NCI-H146 (cell line): ENCODE measurements around the gene KRT8.

Experiments
- DNase-seq: peaks from one replicate; lab custom pipeline; 2025; lab: John Stamatoyannopoulos, UW

KRT8 gene

DNA sequence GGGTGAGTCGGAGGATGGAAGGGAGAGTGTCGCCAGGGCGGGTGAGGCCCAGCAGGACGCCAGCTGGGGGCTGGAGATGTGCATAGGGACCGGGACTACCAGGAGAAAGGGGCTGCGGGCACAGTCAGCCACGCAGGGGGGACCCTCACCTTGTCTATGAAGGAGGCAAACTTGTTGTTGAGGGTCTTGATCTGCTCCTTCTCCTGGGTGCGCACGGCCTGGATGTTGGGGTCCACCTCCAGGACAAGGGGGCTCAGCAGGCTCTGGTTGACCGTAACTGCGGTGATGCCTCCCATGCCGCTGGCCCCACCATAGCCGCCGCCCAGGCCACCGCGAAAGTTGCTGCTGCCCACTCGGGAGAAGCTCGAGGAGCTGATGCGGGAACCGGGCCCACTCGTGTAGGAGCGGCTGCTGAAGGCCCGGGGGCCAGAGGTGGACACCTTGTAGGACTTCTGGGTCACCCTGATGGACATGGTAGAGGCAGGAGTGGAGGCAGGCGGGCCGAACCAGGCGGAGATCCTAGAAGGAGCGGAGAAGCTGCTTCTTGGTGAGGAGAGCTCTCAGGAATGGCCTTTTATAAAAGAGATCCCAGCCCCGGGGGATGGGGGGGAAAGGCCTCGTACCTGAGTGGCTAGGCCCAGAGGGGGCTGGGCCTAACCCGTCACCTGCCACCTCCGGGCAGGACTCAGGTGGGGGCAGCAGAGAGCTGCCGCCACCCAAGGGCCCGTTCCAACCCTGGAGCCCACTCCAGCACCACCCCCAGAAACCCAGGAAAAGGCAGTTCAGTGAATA, at the start of gene KRT8:
Gene KRT8, minus strand, starts transcription at position 568 of the 792 bp plus-strand sequence. Its CDS starts 95 bp downstream, at position 473.
- peak; percentile 97 for DNase-seq

DNA sequence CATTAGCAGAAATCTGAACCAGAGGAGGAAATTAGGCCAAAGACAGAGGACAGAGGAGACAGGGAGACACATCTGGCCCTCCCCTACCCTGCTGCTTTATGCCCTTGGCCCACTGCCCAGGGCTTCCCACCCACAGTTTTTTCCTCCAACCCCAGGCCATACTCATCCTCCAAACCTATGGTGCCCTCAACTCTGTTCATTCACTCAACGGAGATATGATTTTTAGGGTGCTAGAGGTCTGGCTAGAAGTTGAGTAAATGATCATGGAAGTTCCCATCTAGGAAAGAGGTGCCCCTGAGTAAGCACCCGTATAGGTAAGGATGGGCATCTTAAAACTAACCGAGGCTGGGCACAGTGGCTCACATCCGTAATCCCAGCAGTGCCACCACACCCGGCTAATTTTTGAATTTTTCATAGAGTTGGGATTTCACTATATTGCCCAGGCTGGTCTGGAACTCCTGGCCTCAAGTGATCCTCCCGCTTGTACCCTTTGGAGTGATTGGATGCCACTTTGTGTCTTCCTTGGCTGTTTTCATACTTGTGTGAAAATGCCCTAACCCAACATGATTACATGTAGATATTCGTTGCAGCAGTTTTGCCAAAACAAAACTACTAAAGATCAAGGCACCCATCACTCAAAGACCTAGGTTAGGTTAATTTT, 48.4 kb upstream of the KRT8 start:
- no peak for DNase-seq

DNA sequence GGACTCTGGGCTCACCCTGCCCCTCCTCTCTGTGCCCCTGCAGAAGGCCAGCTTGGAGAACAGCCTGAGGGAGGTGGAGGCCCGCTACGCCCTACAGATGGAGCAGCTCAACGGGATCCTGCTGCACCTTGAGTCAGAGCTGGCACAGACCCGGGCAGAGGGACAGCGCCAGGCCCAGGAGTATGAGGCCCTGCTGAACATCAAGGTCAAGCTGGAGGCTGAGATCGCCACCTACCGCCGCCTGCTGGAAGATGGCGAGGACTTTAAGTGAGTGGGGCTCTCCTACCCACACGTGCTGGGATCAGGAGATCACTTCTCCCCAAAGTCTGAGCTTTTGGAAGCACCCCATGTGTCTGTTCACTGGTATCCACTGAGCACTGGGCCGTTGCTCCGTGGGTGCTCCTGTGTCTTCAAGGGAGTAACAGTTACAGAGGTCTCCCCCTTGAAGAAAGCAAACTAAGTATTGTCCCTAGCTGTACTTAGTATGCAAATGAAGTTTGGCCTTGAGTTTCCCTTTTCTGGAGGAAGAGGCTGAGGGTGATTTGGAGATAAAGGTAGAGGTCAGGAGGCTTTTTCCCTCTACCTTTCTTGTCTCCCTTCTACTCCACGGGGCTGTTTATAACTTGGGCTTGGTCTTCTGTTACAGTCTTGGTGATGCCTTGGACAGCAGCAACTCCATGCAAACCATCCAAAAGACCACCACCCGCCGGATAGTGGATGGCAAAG, 47.4 kb upstream of the KRT8 start:
- DNase-seq, result no peak

DNA sequence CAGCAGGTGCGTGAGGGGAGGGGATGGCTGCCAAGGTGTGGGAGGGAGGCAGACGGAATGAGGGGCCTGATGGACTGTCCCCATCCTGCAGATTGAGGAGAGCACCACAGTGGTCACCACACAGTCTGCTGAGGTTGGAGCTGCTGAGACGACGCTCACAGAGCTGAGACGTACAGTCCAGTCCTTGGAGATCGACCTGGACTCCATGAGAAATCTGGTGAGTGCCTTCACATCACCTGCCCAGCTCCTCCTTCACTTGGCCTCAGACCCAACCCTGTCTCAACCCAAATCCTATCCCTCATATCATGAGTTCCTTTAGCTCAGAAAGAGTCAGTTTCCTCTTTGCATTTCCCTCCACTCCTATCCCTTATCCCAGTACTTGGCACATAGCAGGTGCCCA, 46.8 kb upstream of the KRT8 start:
- DNase-seq, result no peak

DNA sequence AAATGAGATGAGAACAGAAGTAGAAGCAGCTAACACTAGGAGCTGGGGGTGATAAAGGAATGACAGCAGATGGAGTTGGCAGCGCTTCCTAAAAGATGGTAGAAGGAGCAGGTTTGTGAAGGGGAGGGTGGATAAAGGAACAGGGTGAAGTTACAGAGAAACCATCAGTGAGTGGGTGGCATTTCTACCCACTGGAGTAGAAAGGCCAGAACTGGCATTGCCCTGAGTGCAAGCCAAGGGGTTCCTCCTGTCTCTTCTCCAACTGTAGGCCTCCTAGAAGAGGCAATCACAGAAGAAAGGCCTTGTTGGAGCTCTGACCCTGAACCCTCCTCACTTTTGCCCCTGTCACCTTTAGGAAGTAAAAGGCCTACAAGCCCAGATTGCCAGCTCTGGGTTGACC, 46.2 kb upstream of the KRT8 start:
- no peak for DNase-seq

DNA sequence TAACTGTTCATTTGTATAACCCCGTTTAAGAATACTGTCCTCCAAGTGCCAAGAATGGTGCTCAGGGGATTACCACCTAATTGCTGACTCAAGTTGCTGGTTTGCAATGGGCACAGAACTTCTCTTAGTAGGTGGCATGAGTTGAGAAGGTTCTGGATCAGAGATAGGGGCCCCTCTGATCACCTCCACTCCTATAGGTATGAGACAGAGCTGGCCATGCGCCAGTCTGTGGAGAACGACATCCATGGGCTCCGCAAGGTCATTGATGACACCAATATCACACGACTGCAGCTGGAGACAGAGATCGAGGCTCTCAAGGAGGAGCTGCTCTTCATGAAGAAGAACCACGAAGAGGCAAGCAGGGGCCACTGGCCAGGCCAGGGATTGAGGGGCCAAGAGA, 45.7 kb upstream of the KRT8 start:
- no peak for DNase-seq

DNA sequence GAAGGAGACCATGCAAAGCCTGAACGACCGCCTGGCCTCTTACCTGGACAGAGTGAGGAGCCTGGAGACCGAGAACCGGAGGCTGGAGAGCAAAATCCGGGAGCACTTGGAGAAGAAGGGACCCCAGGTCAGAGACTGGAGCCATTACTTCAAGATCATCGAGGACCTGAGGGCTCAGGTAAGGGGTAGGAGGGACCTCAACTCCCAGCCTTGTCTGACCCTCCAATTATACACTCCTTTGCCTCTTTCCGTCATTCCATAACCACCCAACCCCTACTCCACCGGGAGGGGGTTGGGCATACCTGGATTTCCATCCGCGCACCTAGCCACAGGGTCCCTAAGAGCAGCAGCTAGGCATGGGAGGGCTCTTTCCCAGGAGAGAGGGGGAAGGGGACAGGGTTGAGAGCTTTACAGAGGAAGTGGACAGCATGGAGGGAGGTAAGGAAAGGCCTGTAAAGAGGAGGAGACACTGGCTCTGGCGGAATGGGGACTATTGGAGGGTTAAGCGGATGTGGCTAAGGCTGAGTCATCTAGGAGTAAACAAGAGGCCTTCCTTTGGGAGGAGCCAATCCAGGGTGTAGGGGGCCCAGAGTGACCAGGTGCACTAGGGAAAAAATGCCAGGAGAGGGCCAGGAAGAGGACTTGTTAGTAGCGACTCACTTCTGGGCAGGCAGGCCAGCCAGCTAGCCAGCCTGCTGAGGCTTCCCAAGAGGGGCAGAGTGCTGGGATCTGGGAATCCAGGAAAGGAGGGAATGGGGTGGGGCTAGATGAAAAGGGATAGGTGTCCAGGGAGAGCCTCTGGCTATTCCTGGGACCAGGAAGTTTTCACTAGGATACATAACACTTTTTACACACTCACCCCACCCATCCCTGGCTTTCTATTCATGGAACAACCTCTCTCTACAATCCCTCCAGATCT, 44.8 kb upstream of the KRT8 start:
- peak; percentile 96 for DNase-seq

DNA sequence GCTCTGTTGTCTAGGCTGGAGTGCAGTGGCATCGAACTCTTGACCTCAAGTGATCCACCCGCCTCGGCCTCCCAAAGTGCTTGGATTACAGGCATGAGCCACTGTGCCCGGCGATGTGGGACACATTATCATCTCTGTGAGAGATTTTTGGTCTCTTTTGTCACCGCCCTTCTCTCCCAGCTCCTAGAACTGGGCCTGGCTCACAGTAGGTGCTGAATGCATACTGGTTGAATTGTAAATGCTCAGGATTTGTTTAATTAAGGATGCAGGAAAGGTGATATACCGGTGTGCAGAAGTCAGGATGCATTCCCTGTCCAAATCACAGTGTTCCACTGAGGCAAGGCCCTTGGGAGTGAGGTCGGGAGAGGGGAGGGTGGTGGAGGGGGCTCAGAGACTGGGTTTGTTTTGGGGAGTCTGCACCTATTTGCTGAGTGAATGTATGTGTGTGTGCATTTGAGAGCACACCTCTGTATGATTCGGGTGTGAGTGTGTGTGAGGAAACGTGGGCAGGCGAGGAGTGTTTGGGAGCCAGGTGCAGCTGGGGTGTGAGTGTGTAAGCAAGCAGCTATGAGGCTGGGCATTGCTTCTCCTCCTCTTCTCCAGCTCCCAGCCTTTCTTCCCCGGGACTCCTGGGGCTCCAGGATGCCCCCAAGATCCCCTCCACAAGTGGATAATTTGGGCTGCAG, 43.0 kb upstream of the KRT8 start:
- DNase-seq, result no peak

DNA sequence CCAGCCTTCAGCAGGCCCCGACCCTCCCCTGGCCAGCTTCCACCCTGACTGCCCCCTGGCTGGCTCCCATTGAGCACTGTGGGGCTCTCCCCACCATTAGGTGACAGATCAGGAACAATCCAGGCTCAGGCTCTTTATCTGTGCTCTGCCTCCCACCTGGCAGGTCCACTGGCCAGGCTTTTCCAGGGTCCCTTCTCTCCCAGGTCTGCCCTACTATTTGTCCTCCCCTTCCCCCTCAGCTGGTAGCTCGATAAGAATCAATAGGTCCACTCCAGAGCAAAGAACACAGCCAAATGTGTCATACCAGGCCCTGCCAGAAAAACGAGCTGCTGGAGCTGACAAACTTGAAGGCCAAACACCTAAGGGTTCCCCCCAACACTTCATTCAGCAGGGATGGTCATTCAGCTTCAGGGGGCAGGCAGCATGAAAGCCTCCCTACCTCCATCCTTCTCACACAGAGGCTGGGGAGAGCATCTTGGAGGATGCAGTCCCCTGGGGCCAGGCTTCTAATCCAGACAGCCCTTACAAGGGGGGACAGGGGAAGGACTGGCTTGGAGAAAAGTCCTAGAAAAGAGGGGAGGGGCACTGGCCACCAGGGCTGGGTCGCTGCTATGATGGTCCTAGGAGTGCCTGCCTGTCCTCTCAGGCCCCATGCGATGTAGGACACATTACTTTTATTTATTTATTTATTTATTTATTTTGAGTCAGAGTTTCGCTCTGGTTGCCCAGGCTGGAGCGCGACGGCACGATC, 42.1 kb upstream of the KRT8 start:
- no peak for DNase-seq

DNA sequence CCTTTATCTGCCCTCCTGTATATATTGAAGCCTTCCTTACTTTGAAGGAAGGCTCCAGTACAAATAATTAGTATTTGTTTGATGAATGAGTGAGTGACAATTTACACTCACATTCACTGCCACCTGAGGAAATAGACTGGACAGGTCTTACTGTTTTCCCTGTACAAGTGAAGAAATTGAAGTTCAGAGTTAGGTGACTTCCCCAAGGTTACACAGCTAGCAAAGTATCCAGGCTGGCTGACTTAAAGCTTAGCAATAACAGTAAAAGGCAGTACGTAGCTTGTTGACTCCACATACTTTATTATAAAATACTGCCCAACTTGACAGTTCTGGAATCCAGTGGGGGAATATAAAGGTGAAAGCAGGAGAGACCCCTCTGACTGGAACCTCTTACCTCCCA, 41.5 kb upstream of the KRT8 start:
- no peak for DNase-seq

DNA sequence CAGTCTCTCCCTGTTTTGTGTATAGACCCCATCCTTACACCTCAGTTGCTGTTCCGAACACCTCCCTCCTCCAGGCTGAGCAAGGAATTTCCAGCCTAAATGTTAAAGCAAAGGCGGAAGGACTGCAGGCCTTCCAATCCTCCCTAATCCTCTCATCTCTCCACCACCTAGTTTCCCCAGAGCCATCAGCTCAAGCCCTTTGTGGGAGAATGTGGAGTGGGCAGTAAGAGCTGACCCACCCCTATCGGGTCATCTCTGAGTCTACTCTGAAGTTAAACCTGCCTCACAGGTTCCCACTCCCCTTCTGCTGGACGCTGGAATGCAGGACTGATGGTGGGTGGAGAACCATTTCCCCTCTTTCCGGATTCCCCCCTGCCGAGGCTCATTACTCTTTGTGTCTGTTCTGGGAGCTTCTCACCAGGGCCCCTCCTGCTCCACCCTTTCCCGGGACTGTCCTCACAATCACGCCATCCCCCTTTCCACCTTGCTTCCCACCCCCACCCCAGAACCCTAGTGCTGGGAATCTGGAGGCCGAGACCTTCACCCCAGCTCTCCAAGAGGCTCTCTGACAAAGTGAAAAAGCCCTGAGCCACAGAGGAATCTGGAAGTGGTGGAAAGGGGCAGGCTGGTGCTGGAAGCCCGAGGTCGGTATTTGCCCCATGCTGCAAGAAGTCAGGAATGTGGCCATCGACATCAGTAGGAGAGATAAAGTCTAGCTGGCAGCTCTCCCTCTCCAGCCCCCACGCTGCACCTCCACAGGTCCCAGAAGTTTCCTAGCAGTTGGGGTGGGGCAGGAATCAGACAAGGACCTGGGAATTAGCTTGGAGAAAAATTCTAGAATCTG, 40.7 kb upstream of the KRT8 start:
- no peak for DNase-seq

DNA sequence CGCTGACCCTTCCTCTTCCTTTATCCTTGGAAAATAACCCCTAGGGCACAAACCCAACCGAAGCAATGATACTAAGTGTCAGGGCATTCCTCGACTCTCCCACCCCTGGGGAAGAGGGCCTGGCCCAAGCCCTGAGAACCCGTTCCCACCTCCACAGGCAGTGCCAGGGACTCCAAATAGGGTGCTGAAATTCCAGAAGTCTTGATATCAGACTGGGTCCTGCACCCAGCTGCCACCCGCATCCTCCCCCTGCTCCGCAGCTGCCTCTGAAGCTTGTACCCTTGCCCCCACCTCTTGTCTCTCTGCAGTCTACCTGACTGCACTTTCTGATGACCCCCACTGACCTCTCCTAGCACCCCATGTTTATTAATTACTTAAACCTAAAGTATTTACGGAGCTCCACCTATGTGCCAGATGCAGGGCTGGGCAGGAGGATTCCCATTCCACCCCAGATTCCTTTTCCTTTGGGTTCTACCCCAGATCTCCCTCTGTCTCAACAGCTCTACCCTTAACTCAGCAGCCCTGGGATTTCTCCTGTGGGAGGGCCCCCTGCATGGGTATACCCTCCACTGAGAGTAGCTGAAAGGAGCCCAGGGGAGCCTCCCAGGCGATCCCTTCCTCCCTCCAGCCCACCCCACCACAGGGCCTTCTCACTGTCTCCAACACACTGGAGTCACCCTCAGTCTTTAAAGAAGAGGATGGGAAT, 40.0 kb upstream of the KRT8 start:
- DNase-seq, result no peak

DNA sequence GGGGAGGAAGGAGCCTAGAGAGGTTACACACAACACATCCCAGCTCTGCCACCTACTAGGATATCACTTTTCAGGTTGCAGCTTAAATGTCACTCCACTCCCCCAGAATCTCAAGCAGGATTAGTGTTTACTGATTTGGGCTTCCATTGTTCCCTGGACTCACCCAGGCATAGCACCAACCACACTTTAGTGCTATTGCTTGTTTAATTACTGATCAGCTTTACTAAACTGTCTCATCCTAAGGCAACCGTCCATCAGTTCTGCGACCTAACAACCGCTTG, 38.0 kb upstream of the KRT8 start:
- peak; percentile 32 for DNase-seq

DNA sequence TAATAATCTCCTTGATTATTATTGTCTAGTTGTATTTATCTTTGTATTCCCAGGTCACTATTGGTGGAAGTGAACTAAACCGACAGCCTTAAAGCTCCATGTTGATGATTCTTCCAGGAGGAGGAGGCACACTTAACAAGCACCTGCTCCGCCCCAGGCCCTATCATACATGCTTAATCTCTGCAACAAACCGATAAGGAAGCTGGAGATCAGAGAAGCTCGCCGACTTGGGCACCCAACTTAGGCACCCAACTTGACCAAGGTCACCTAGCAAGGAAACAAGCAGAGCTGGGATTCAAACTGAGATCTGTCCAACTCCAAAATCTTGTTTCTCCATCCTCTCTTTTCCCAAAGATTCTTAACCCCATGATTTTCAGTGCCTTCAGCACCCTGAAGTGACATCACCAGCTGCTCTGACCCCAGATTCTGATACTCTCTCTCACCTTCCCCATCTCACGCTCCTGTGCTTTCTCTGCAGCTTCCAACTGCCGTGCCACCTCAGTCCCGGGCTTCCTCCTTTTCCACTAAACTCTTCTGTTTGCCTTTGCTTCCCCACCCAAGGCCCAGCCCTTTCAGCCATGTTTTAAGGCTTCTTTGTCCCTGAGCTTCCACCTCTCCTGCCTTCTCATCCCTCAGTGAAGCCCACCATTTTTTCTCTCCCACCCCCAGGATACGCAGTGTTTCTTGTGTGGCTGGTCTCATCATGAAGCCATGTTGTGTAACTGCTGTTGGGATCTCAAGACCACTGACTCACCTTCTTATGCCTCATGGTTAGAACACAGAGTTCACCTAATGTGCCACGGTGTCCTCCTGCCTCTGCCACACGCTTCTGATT, 37.4 kb upstream of the KRT8 start:
- no peak for DNase-seq

DNA sequence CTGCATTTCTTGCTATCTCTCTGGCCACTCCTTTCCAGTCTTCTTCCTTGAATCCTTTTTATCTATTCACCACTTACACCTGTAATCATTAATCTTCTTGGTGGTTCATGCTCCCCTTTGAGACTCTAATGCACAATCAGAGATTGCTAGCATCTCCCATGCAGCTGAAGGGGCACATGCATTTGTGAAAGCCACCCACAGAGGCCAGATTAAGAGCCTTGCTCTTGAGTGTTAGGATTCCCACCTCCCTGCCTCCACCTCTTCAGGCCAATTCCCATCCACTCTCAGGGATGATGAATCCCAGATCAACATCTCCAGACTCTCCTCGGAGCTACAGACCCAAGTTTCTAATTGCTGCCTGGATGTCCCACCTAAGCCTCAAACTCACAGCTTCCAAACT, 24.7 kb upstream of the KRT8 start:
- DNase-seq, result no peak

DNA sequence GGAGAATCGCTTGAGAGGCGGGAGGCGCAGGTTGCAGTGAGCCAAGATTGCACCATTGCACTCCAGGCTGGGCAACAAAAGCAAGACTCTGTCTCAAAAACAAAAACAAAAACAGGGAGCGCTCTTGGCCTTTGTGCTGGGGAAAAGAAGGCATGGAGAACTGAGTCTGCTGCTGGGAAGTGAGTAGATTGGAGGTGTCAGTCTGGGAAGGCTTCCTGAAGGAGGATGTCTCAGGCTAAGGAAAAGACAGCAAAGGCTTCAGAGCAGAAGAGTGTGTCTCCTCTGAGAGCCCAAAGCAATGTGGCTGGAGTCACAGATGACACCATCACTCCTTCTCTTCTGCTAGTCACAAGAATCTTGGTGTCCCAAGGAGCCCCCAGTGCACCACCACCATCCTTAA, 23.1 kb upstream of the KRT8 start:
- no peak for DNase-seq

DNA sequence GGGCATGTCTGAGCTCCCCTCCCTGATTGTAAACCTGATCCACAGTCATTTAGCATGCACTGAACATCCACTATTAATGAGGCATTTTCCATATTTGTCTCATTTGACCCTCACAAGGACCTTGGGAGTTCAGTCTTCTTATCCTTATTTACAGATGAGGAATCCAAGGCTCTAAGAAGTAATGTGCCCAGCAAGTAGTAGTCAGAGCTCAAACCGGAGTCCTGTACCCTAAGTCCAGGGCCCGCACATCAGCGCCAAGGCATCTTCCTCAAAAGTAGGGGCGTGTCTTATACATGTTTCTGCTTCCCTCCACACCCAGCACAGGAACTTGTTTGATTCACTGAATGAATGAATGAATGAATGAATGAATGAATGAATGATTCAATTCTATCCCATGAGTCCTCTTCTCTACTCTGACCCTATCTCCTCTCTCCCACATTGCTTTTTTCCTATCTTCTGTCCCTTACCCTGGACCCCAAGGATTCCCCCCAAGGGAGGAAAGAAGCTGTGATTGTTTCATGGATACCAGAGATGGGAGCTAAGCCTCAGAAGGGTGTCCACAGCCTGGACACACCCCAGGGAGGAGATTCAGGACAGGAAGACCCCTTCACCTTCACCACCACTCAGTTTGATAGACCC, 21.8 kb upstream of the KRT8 start:
- DNase-seq, result no peak
